DND-41 (cell line): ENCODE data around the gene RNF10.
"Not testable (repeated sequence)": the region's sequence is repeated elsewhere in the genome, so short reads cannot be mapped to it uniquely, and the experiment has no call there.

ENCODE experiments used
- ATAC-seq: fragments of 200-7000 bp; cut with Tn5 transposase; 3 replicates; pipeline ENCODE4 v1.9.1; 2021; ENCODE audit warnings: low read depth; ENCODE audit not compliant: insufficient read depth
- DNase-seq: peaks from one replicate; pipeline ENCODE4 v3.0.0-alpha.2; 2020
- H2AFZ ChIP-seq: 2 replicates; pipeline ENCODE4 v1.6.0; 2012; ENCODE audit warnings: low read depth, low read length
- H3K27ac ChIP-seq: 2 replicates; pipeline ENCODE4 v1.5.1; 2012; ENCODE audit warnings: low read length, inconsistent platforms
- H3K27me3 ChIP-seq: fragments of 200-600 bp; sonication (generic); 2 replicates; pipeline ENCODE4 v1.6.0; 2012; ENCODE audit warnings: low read length, mild to moderate bottlenecking, inconsistent platforms; ENCODE audit not compliant: insufficient read depth, poor library complexity
- H3K36me3 ChIP-seq: 2 replicates; pipeline ENCODE4 v1.5.1; 2012; ENCODE audit warnings: low read length, inconsistent platforms; ENCODE audit not compliant: insufficient read depth
- H3K4me1 ChIP-seq: 2 replicates; pipeline ENCODE4 v1.5.1; 2012; ENCODE audit warnings: mild to moderate bottlenecking, low read length; ENCODE audit not compliant: insufficient read depth
- H3K4me2 ChIP-seq: 2 replicates; pipeline ENCODE4 v1.6.0; 2012; ENCODE audit warnings: mild to moderate bottlenecking, moderate library complexity, low read length, inconsistent platforms; ENCODE audit not compliant: insufficient read depth
- H3K4me3 ChIP-seq, 2 experiments: fragments of 200-600 bp in 1 of 2; shearing (Covaris generic) in 1 of 2; 2 replicates each; pipeline ENCODE4 v1.5.1; 2012 to 2016; ENCODE audit warnings: inconsistent platforms in 2 of 2, low read length in 2 of 2, mild to moderate bottlenecking in 2 of 2, low read depth in 1 of 2, moderate library complexity in 1 of 2
- H3K79me2 ChIP-seq: 2 replicates; pipeline ENCODE4 v1.6.0; 2012; ENCODE audit warnings: low read length, inconsistent platforms; ENCODE audit not compliant: insufficient read depth
- H3K9ac ChIP-seq: 2 replicates; pipeline ENCODE4 v1.6.0; 2012; ENCODE audit warnings: low read depth, mild to moderate bottlenecking, inconsistent platforms, low read length, moderate library complexity
- H3K9me3 ChIP-seq: 2 replicates; pipeline ENCODE4 v1.5.1; 2012; ENCODE audit warnings: low read length, moderate library complexity, mild to moderate bottlenecking, inconsistent platforms; ENCODE audit not compliant: insufficient read depth, severe bottlenecking
- H4K20me1 ChIP-seq: 2 replicates; pipeline ENCODE4 v1.6.0; 2012; ENCODE audit warnings: low read length; ENCODE audit not compliant: insufficient read depth
- CTCF ChIP-seq: IDR thresholded peaks from 2 replicates; pipeline ENCODE4 v1.5.1; 2012; ENCODE audit warnings: borderline replicate concordance, low read length, moderate library complexity, mild to moderate bottlenecking; ENCODE audit not compliant: poor library complexity, severe bottlenecking; ENCODE audit errors: extremely low read depth
- EZH2 ChIP-seq: IDR thresholded peaks from 3 replicates; pipeline ENCODE4 v1.6.1; 2012; ENCODE audit warnings: borderline replicate concordance, low read depth, mild to moderate bottlenecking, moderate library complexity, low read length, inconsistent platforms; ENCODE audit not compliant: severe bottlenecking

The RNF10 gene

DNA sequence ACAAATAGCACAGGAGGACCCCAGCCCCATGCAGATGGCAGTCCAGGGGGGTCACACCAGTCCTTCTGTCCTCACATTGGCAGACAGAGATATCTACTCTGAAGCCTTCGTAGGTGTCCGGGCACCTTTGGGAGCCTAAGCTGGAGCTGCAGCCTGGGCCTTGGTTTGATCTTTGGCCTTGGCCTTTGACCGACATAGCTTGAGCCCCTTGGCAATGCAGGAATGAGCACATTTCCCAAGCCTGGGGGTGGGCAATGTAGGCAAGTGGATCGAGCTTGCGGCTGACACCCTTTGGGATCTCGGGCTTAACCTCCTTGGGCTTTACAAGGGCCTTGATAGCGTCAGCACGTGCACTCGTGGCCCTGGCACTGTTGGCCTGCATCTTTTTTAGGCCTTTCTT, 11.6 kb upstream of the RNF10 start:
- H3K9ac ChIP-seq: no peak overlapping the region
- no peak for DNase-seq
- no peaks in the 10 kb centered on the region for H3K9me3 ChIP-seq
- H4K20me1 ChIP-seq: no peaks in the 10 kb centered on the region
- H3K27ac ChIP-seq: no peak overlapping the region
- H3K36me3 ChIP-seq: peaks cover 18% of the 10 kb centered on the region
- H3K4me2 ChIP-seq: no peak overlapping the region
- no peak for ATAC-seq
- peaks cover 4% of the 10 kb centered on the region; the same call in 1 of the 2 replicates for H3K4me1 ChIP-seq
- peaks cover 3% of the 10 kb centered on the region; the same call in 1 of the 2 replicates for H3K79me2 ChIP-seq
- H3K27me3 ChIP-seq: no peaks in the 10 kb centered on the region
- TF ChIP-seq EZH2 (no peak), CTCF (no peak)
- no peak overlapping the region for H2AFZ ChIP-seq
- no peak overlapping the region for H3K4me3 ChIP-seq

GRCh38 chr12:120528861-120529525, 5.2 kb upstream of the RNF10 start, which contains the start of gene COQ5:
TSS of gene COQ5 (minus strand) at chr12:120529158. CDS start at chr12:120529141, 17 bp downstream.
- H3K4me2 ChIP-seq: peak within 1 kb of the TSS; percentile 72
- peak within 1 kb of the TSS; percentile 56 to 78 for H3K4me3 ChIP-seq
- H3K9me3 ChIP-seq: no peaks in the 10 kb centered on the region
- peak within 1 kb of the TSS; percentile 90 for H2AFZ ChIP-seq
- peak within 1 kb of the TSS; percentile 73 for H3K9ac ChIP-seq
- DNase-seq: peak; percentile 90
- no peaks in the 10 kb centered on the region for H4K20me1 ChIP-seq
- peak; percentile 95 for ATAC-seq
- no peaks in the 10 kb centered on the region for H3K36me3 ChIP-seq
- peaks cover 15% of the 10 kb centered on the region for H3K79me2 ChIP-seq
- H3K27me3 ChIP-seq: no peaks in the 10 kb centered on the region
- H3K27ac ChIP-seq: peak within 1 kb of the TSS; percentile 91
- peaks cover 26% of the 10 kb centered on the region for H3K4me1 ChIP-seq
- TF ChIP-seq CTCF: no peak
- TF ChIP-seq EZH2: no peak

DNA sequence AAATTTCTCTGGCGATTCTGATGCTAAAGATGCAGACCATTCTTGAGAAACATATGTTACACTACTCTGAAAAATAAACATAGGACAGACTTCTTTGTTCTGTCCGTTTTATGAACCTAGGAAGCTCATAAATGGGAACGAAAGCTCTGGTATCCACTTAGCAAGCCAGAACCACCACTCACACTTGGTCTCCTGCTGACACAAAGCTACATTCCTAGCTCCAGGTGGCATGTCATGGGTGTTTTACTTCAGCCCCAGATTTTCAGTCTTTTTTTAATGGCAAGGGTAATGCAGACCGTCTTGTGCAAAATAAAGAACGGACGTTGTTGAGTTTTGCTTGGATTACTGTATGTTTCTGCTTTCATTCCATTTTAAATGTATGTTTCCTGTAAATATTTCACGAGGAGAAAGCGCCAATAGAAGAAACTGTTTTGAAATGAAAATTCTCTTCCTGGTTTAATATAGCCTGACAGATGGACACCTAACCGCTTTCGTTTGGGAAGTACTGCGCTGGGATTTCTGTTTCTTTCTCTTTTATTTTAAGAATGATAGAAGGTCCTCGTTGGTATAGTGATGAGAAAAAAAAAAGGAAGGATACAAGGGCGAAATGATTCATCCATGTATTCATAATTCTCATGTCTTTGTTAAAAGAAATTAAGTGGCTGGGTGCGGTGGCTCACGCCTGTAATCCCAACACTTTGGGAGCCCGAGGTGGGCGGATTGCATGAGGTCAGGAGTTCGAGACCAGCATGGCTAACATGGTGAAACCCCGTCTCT, 4.3 kb upstream of the RNF10 start:
- DNase-seq (peak; percentile 15), ATAC-seq (no peak)
- peak overlapping the region; percentile 56 to 78 for H3K4me3 ChIP-seq
- H3K4me2 ChIP-seq: peak overlapping the region; percentile 72
- H3K27ac ChIP-seq: peak overlapping the region; percentile 91
- no peak for TF ChIP-seq CTCF
- no peak for TF ChIP-seq EZH2
- no peaks in the 10 kb centered on the region; the same call in 1 of the 2 replicates for H3K36me3 ChIP-seq
- peak overlapping the region; percentile 90 for H2AFZ ChIP-seq
- peaks cover 2% of the 10 kb centered on the region; the same call in 1 of the 2 replicates for H4K20me1 ChIP-seq
- H3K79me2 ChIP-seq: peaks cover 23% of the 10 kb centered on the region
- peaks cover 27% of the 10 kb centered on the region for H3K4me1 ChIP-seq
- no peaks in the 10 kb centered on the region for H3K9me3 ChIP-seq
- no peaks in the 10 kb centered on the region for H3K27me3 ChIP-seq
- peak overlapping the region; percentile 73 for H3K9ac ChIP-seq

DNA sequence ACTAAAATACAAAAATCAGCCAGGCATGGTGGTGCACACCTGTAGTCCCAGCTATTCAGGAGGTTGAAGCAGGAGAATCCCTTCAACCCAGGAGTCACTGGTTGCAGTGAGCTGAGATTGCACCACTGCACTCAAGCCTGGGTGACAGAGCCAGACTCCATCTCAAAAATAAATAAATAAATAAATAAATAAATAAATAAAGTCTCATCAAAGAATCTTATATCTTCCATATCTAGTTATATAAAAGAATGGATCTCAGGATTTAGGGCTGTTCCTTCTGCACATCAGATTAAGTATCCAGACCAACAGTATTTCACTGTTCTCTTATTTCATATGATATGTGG, 3.8 kb upstream of the RNF10 start:
- H3K9ac ChIP-seq, H3K27ac ChIP-seq, H3K4me3 ChIP-seq, H3K36me3 ChIP-seq, H3K9me3 ChIP-seq, H4K20me1 ChIP-seq, H3K27me3 ChIP-seq, ATAC-seq, DNase-seq: not testable (repeated sequence)
- peak overlapping the region; percentile 72; the same call in 1 of the 2 replicates for H3K4me2 ChIP-seq
- H3K4me1 ChIP-seq: peaks cover 30% of the 10 kb centered on the region
- peaks cover 29% of the 10 kb centered on the region for H3K79me2 ChIP-seq
- 0 out of 2 replicates have a peak overlapping the region, but pooled peaks have one; percentile 90 for H2AFZ ChIP-seq
